HCT116 (cell line): ENCODE data around the gene PKIB. TPM values are rescaled to one million over a fixed set of nuclear protein-coding genes. Genes with fewer than 3 reads are reported as not detected.

Experiments
- ATAC-seq: fragments of 200-7000 bp; cut with Tn5 transposase; 2 replicates; pipeline ENCODE4 v1.9.1; 2020; ENCODE audit warnings: mild to moderate bottlenecking, moderate library complexity
- BruUV-seq: library from RNA; stranded (reverse); fragments of 400-500 nt; replicated peaks from 2 replicates; lab custom pipeline; 2021; lab: Mats Ljungman, UMichigan
- CTCF ChIA-PET: fragments of 300-600 bp; sonication (Branson Sonifier 250); formaldehyde crosslinking; loops from one replicate; lab custom pipeline; 2021; ENCODE audit warnings: antibody characterized with exemption; lab: Charles Lee
- POLR2A ChIA-PET: fragments of 300-600, 350-600 bp; sonication (Branson Sonifier 250); formaldehyde crosslinking; loops from one replicate; lab custom pipeline; 2021; ENCODE audit warnings: antibody characterized with exemption; lab: Charles Lee
- RAD21 ChIA-PET, 2 experiments: fragments of 300-600 bp; sonication (Branson Sonifier 250); formaldehyde crosslinking; loops; one replicate each; lab custom pipeline; 2023; ENCODE audit warnings: low total read pairs in 2 of 2; ENCODE audit not compliant: uncharacterized antibody in 2 of 2, unreplicated experiment in 2 of 2, low non-redundant PET in 1 of 2; lab: Charles Lee
- DNase-seq: peaks from one replicate; pipeline ENCODE4 v3.0.0-alpha.2; 2010; ENCODE audit warnings: low read depth, low spot score
- H2AFZ ChIP-seq: fragments of 200-600 bp; shearing (Covaris generic), sonication (generic); 2 replicates; pipeline ENCODE4 v1.6.1; 2017; ENCODE audit warnings: low read depth, mixed run types, mixed read lengths, antibody characterized with exemption, low read length; ENCODE audit not compliant: poor library complexity, severe bottlenecking
- H3K27ac ChIP-seq: 2 replicates; pipeline ENCODE4 v1.5.1; 2012; ENCODE audit warnings: low read depth, low read length
- H3K27me3 ChIP-seq: fragments of 200-600 bp; sonication (generic); 2 replicates; pipeline ENCODE4 v1.6.1; 2016; ENCODE audit warnings: mixed run types, low read length, mixed read lengths; ENCODE audit not compliant: insufficient read depth
- H3K36me3 ChIP-seq, 2 experiments: fragments of 200-500 bp in 1 of 2; fragments of 200-600 bp in 1 of 2; sonication (Bioruptor generic) in 1 of 2; sonication (generic) in 1 of 2; 2 replicates each; pipeline versions ENCODE4 v1.5.1 to v1.6.1; 2014 to 2016; ENCODE audit warnings: low read length in 2 of 2, inconsistent platforms in 1 of 2, mixed read lengths in 1 of 2, mixed run types in 1 of 2; ENCODE audit not compliant: insufficient read depth in 2 of 2, control insufficient read depth in 1 of 2
- H3K4me1 ChIP-seq, 2 experiments: fragments of 200-600 bp in 1 of 2; sonication (generic) in 1 of 2; 2 replicates each; pipeline versions ENCODE4 v1.5.1 to v1.6.1; 2012 to 2017; ENCODE audit warnings: low read length in 2 of 2, inconsistent platforms in 1 of 2, mild to moderate bottlenecking in 1 of 2, mixed read lengths in 1 of 2, mixed run types in 1 of 2, moderate library complexity in 1 of 2; ENCODE audit not compliant: insufficient read depth in 2 of 2, control insufficient read depth in 1 of 2
- H3K4me2 ChIP-seq: fragments of 200-600 bp; sonication (generic); 2 replicates; pipeline ENCODE4 v1.6.1; 2017; ENCODE audit warnings: mixed run types, low read length, mixed read lengths
- H3K4me3 ChIP-seq, 2 experiments: fragments of 200-600 bp in 1 of 2; sonication (generic) in 1 of 2; replicated peaks in 1 of 2; 2 replicates each; pipeline ENCODE4 v1.5.1; 2011 to 2016; ENCODE audit warnings: low read length in 2 of 2, control low read depth in 1 of 2, low read depth in 1 of 2, mild to moderate bottlenecking in 1 of 2, mixed read lengths in 1 of 2, mixed run types in 1 of 2
- H3K79me2 ChIP-seq: fragments of 200-600 bp; sonication (generic); 2 replicates; pipeline ENCODE4 v1.6.1; 2017; ENCODE audit warnings: mild to moderate bottlenecking, mixed run types, low read length, moderate library complexity, mixed read lengths; ENCODE audit not compliant: insufficient read depth
- H3K9ac ChIP-seq: fragments of 200-600 bp; sonication (generic); 2 replicates; pipeline ENCODE4 v1.6.1; 2016; ENCODE audit warnings: low read length, mixed read lengths
- H3K9me2 ChIP-seq: fragments of 200-600 bp; sonication (generic), shearing (Covaris generic); 2 replicates; pipeline ENCODE4 v1.6.1; 2017; ENCODE audit warnings: mixed run types, mild to moderate bottlenecking, moderate library complexity; ENCODE audit not compliant: insufficient read depth
- H3K9me3 ChIP-seq, 2 experiments: fragments of 200-500 bp in 1 of 2; fragments of 200-600 bp in 1 of 2; sonication (Bioruptor generic) in 1 of 2; sonication (generic) in 1 of 2; 2 replicates each; pipeline ENCODE4 v1.6.1; 2014 to 2017; ENCODE audit warnings: low read length in 2 of 2, mixed read lengths in 2 of 2, inconsistent platforms in 1 of 2, low read depth in 1 of 2, mild to moderate bottlenecking in 1 of 2, mixed run types in 1 of 2, moderate library complexity in 1 of 2; ENCODE audit not compliant: control insufficient read depth in 1 of 2, insufficient read depth in 1 of 2
- H4K20me1 ChIP-seq: fragments of 200-600 bp; sonication (generic), shearing (Covaris generic); 2 replicates; pipeline ENCODE4 v1.6.1; 2017; ENCODE audit warnings: mixed run types, mild to moderate bottlenecking, moderate library complexity; ENCODE audit not compliant: insufficient read depth
- CBX3 ChIP-seq: IDR thresholded peaks from 2 replicates; pipeline ENCODE4 v1.6.1; 2012; ENCODE audit warnings: low read depth
- CEBPB ChIP-seq: IDR thresholded peaks from 2 replicates; pipeline ENCODE4 v1.6.1; 2012; ENCODE audit warnings: low read depth
- EZH2 ChIP-seq: fragments of 200-600 bp; sonication (generic); IDR thresholded peaks from 2 replicates; pipeline ENCODE4 v1.6.1; 2017; ENCODE audit warnings: antibody characterized with exemption, mixed run types
- EZH2phosphoT487 ChIP-seq: fragments of 200-600 bp; IDR thresholded peaks from 2 replicates; pipeline ENCODE4 v1.6.1; 2018; ENCODE audit warnings: antibody characterized with exemption, borderline replicate concordance
- FOSL1 ChIP-seq: IDR thresholded peaks from 2 replicates; pipeline ENCODE4 v1.6.1; 2012; ENCODE audit warnings: low read depth
- JUND ChIP-seq: IDR thresholded peaks from 2 replicates; pipeline ENCODE4 v1.6.1; 2012
- POLR2A ChIP-seq: IDR thresholded peaks from 2 replicates; pipeline ENCODE4 v1.7.0; 2011; ENCODE audit warnings: borderline replicate concordance; ENCODE audit not compliant: insufficient read depth, insufficient read length; ENCODE audit errors: extremely low read depth
- RAD21 ChIP-seq: IDR thresholded peaks from 2 replicates; pipeline ENCODE4 v1.6.1; 2012; ENCODE audit warnings: low read depth, mild to moderate bottlenecking
- SIN3A ChIP-seq: IDR thresholded peaks from 2 replicates; pipeline ENCODE4 v1.6.1; 2012; ENCODE audit warnings: low read depth
- YY1 ChIP-seq: IDR thresholded peaks from 2 replicates; pipeline ENCODE4 v1.6.1; 2011; ENCODE audit warnings: low read length, low read depth, moderate library complexity, mild to moderate bottlenecking; ENCODE audit not compliant: insufficient replicate concordance; ENCODE audit errors: extremely low read depth
- intact Hi-C: fragments of 100-400 bp; cut with micrococcal nuclease; formaldehyde crosslinking; loops from 2 replicates; pipeline ENCODE4 v1.10.0; 2022
- total RNA-seq: library from RNA; stranded (reverse); gene quantifications from one replicate; pipeline ENCODE4 v1.2.1, GENCODE V29; 2021; ENCODE audit not compliant: unreplicated experiment
- TF ChIP-seq, protein P1 (sequence below): IDR thresholded peaks from 2 replicates; pipeline ENCODE4 v1.6.1; 2012
- TF ChIP-seq, protein P2 (sequence below): IDR thresholded peaks from 2 replicates; pipeline ENCODE4 v1.6.1; 2011; ENCODE audit warnings: mild to moderate bottlenecking, low read length, moderate library complexity; ENCODE audit not compliant: insufficient replicate concordance; ENCODE audit errors: extremely low read depth
- TF ChIP-seq, protein P3 (sequence below): IDR thresholded peaks from 2 replicates; pipeline ENCODE4 v1.6.1; 2012; ENCODE audit warnings: low read depth
- TF ChIP-seq, protein P4 (sequence below), 3 experiments: fragments of 200-600 bp in 1 of 3; sonication (generic) in 1 of 3; IDR thresholded peaks in 2 of 3; conservative IDR thresholded peaks in 1 of 3; 2 replicates each; pipeline ENCODE4 v1.5.1; 2012 to 2017; ENCODE audit warnings: low read depth in 2 of 3, low read length in 2 of 3, antibody characterized with exemption in 1 of 3, borderline replicate concordance in 1 of 3, control low read depth in 1 of 3, mild to moderate bottlenecking in 1 of 3, mixed read lengths in 1 of 3, mixed run types in 1 of 3, moderate library complexity in 1 of 3; ENCODE audit not compliant: insufficient read depth in 1 of 3

PKIB gene
- total RNA-seq, 1 experiment from 2014 or later: 24.0 TPM

DNA sequence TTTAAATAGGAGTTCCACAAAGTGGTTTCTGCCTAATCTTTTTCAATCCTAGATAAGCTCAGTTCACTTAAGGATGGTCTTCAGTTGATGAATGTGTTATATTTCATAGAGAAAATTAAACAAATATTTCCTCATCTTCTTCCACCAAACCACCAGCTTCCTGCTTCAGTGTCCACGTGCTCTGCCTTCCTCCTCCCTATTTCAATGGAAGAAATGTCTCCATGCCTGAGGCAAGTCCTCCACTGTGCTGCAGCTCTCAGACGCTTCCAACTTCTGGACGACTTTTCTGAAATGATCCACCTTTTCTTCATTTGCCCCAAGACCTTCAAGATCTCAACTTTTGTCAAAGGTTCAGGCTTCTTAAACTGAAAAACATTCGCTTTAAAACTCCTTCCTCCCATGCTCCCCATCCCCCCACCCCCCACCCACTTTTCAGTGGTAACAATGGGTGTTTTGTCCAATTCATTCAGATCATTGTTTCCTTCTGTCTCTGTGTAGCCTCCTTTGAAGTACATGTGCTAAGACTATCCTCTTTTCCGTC lies 144.1 kb downstream of the PKIB start:
- Histone ChIP-seq H3K79me2 (no peaks in the 10 kb centered on the region), H4K20me1 (no peaks in the 10 kb centered on the region), H2AFZ (no peak overlapping the region), H3K9me3 (no peaks in the 10 kb centered on the region), H3K4me1 (no peaks in the 10 kb centered on the region), H3K9me2 (no peaks in the 10 kb centered on the region), H3K36me3 (no peaks in the 10 kb centered on the region), H3K9ac (no peak overlapping the region), H3K27me3 (no peaks in the 10 kb centered on the region), H3K4me3 (no peak overlapping the region)
- DNase-seq: no peak
- RAD21 ChIA-PET: no interaction called here
- no TSS peak for BruUV-seq
- ATAC-seq: no peak
- intact Hi-C loops: no loop called here
- TF ChIP-seq, protein P1, sequence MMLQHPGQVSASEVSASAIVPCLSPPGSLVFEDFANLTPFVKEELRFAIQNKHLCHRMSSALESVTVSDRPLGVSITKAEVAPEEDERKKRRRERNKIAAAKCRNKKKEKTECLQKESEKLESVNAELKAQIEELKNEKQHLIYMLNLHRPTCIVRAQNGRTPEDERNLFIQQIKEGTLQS: no peak
- no peak for TF ChIP-seq CEBPB
- TF ChIP-seq RAD21: no peak
- TF ChIP-seq, protein P2, sequence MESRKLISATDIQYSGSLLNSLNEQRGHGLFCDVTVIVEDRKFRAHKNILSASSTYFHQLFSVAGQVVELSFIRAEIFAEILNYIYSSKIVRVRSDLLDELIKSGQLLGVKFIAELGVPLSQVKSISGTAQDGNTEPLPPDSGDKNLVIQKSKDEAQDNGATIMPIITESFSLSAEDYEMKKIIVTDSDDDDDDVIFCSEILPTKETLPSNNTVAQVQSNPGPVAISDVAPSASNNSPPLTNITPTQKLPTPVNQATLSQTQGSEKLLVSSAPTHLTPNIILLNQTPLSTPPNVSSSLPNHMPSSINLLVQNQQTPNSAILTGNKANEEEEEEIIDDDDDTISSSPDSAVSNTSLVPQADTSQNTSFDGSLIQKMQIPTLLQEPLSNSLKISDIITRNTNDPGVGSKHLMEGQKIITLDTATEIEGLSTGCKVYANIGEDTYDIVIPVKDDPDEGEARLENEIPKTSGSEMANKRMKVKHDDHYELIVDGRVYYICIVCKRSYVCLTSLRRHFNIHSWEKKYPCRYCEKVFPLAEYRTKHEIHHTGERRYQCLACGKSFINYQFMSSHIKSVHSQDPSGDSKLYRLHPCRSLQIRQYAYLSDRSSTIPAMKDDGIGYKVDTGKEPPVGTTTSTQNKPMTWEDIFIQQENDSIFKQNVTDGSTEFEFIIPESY: no peak
- no peak for TF ChIP-seq JUND
- TF ChIP-seq, protein P3, sequence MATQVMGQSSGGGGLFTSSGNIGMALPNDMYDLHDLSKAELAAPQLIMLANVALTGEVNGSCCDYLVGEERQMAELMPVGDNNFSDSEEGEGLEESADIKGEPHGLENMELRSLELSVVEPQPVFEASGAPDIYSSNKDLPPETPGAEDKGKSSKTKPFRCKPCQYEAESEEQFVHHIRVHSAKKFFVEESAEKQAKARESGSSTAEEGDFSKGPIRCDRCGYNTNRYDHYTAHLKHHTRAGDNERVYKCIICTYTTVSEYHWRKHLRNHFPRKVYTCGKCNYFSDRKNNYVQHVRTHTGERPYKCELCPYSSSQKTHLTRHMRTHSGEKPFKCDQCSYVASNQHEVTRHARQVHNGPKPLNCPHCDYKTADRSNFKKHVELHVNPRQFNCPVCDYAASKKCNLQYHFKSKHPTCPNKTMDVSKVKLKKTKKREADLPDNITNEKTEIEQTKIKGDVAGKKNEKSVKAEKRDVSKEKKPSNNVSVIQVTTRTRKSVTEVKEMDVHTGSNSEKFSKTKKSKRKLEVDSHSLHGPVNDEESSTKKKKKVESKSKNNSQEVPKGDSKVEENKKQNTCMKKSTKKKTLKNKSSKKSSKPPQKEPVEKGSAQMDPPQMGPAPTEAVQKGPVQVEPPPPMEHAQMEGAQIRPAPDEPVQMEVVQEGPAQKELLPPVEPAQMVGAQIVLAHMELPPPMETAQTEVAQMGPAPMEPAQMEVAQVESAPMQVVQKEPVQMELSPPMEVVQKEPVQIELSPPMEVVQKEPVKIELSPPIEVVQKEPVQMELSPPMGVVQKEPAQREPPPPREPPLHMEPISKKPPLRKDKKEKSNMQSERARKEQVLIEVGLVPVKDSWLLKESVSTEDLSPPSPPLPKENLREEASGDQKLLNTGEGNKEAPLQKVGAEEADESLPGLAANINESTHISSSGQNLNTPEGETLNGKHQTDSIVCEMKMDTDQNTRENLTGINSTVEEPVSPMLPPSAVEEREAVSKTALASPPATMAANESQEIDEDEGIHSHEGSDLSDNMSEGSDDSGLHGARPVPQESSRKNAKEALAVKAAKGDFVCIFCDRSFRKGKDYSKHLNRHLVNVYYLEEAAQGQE: no peak
- TF ChIP-seq, protein P4, sequence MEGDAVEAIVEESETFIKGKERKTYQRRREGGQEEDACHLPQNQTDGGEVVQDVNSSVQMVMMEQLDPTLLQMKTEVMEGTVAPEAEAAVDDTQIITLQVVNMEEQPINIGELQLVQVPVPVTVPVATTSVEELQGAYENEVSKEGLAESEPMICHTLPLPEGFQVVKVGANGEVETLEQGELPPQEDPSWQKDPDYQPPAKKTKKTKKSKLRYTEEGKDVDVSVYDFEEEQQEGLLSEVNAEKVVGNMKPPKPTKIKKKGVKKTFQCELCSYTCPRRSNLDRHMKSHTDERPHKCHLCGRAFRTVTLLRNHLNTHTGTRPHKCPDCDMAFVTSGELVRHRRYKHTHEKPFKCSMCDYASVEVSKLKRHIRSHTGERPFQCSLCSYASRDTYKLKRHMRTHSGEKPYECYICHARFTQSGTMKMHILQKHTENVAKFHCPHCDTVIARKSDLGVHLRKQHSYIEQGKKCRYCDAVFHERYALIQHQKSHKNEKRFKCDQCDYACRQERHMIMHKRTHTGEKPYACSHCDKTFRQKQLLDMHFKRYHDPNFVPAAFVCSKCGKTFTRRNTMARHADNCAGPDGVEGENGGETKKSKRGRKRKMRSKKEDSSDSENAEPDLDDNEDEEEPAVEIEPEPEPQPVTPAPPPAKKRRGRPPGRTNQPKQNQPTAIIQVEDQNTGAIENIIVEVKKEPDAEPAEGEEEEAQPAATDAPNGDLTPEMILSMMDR (IDR thresholded peaks at IDR 0.05 in 2 of 3, conservative IDR thresholded peaks at IDR 0.05 in 1 of 3; ENCODE audit: borderline replicate concordance in 1 of 3, insufficient read depth in 1 of 3, low read depth in 2 of 3, low read length in 2 of 3): no peak
- no peak for TF ChIP-seq EZH2
- no peak for TF ChIP-seq SIN3A
- no peak for TF ChIP-seq CBX3
- TF ChIP-seq EZH2phosphoT487: no peak
- TF ChIP-seq YY1: no peak
- no peak for TF ChIP-seq FOSL1
- no peak for TF ChIP-seq POLR2A
- TF ChIP-seq, all 23 proteins: peak for 0
- CTCF ChIA-PET: no interaction called here
- POLR2A ChIA-PET: no interaction called here
- Histone ChIP-seq H3K4me2 (no peak overlapping the region), H3K27ac (no peak overlapping the region)
